Choroid plexus epithelial cell (primary cell): ENCODE results near the gene FBN1.
A peak's percentile ranks its signal among the peaks of the same experiment; 100 is the strongest.

ENCODE experiments used
- DNase-seq: peaks from one replicate; pipeline ENCODE4 v3.0.0-alpha.2; 2010; ENCODE audit warnings: low read depth
- H3K4me3 ChIP-seq: 2 replicates; pipeline ENCODE4 v1.5.1; 2011; ENCODE audit warnings: low read depth, mild to moderate bottlenecking, control low read depth, low read length, moderate library complexity
- CTCF ChIP-seq: conservative IDR thresholded peaks from 2 replicates; pipeline ENCODE4 v1.5.1; 2011; ENCODE audit warnings: low read depth, mild to moderate bottlenecking, control low read depth, inconsistent platforms, low read length, moderate library complexity

Gene FBN1

GRCh38 chr15:48427960-48428547, 217.5 kb downstream of the FBN1 start:
- H3K4me3 ChIP-seq, result no peak overlapping the region
- DNase-seq, result peak; percentile 39
- no peak for TF ChIP-seq CTCF

GRCh38 chr15:48427479-48427878, 218.0 kb downstream of the FBN1 start:
- H3K4me3 ChIP-seq, result no peak overlapping the region
- TF ChIP-seq CTCF, result no peak
- DNase-seq, result no peak

GRCh38 chr15:48426941-48427340, 218.6 kb downstream of the FBN1 start:
- H3K4me3 ChIP-seq, result no peak overlapping the region
- no peak for DNase-seq
- no peak for TF ChIP-seq CTCF

- H3K4me3 ChIP-seq, result no peak overlapping the region
- TF ChIP-seq CTCF, result no peak
- no peak for DNase-seq
These were observed 219.5 kb downstream of the FBN1 start for GRCh38 chr15:48426044-48426443.

- TF ChIP-seq CTCF, result no peak
- no peak overlapping the region for H3K4me3 ChIP-seq
- no peak for DNase-seq
These were observed 220.5 kb downstream of the FBN1 start for GRCh38 chr15:48425051-48425450.

- peak; percentile 53 for DNase-seq
- no peak for TF ChIP-seq CTCF
- no peak overlapping the region for H3K4me3 ChIP-seq
These were observed 221.5 kb downstream of the FBN1 start for GRCh38 chr15:48423896-48424475.

GRCh38 chr15:48423342-48423741, 222.2 kb downstream of the FBN1 start:
- no peak for TF ChIP-seq CTCF
- no peak for DNase-seq
- H3K4me3 ChIP-seq, result no peak overlapping the region
